Hepatic stellate cell (primary cell): ENCODE results near the gene GALK1.

Experiments
- DNase-seq: peaks from one replicate; pipeline ENCODE4 v3.0.0; 2011; ENCODE audit warnings: low spot score

GALK1 gene

GRCh38 chr17:75724016-75725003, 40.7 kb downstream of the GALK1 start:
- no peak for DNase-seq

GRCh38 chr17:75723171-75723930, 41.6 kb downstream of the GALK1 start:
- DNase-seq, result no peak

GRCh38 chr17:75722542-75723095, 42.4 kb downstream of the GALK1 start:
- no peak for DNase-seq

- DNase-seq, result no peak
Observed at GRCh38 chr17:75722076-75722475, 42.9 kb downstream of the GALK1 start.

- no peak for DNase-seq
Observed at GRCh38 chr17:75721463-75722011, 43.5 kb downstream of the GALK1 start.

- DNase-seq, result no peak
Observed at GRCh38 chr17:75720656-75721462, 44.1 kb downstream of the GALK1 start, which contains the start of gene ITGB4. Gene ITGB4 (plus strand): TSS chr17:75721459. CDS start chr17:75724704, 3,245 bp downstream.

GRCh38 chr17:75719732-75720131, 45.3 kb downstream of the GALK1 start:
- no peak for DNase-seq

GRCh38 chr17:75712446-75712845, 52.5 kb downstream of the GALK1 start:
- no peak for DNase-seq
